Omental fat pad (tissue), 4 donors: ENCODE data around the gene ARHGAP24. TPM values are rescaled to one million over a fixed set of nuclear protein-coding genes. Genes with fewer than 3 reads are reported as not detected.
"Not testable (repeated sequence)": the region's sequence is repeated elsewhere in the genome, so short reads cannot be mapped to it uniquely, and the experiment has no call there.

Experiments used
- ATAC-seq: fragments of 150-250 bp; one replicate; pipeline ENCODE4 v1.9.1; 2016; ENCODE audit warnings: mild to moderate bottlenecking, moderate library complexity; ENCODE audit not compliant: low FRiP score
- DNase-seq: peaks from one replicate; pipeline ENCODE4 v3.0.0-alpha.2; 2019; ENCODE audit warnings: low spot score
- CTCF ChIP-seq, 3 donors: fragments of 450-650 bp; IDR thresholded peaks; one replicate each; pipeline ENCODE4 v1.5.1; 2016 to 2017; ENCODE audit warnings: antibody characterized with exemption in 3 of 3, mild to moderate bottlenecking in 3 of 3, moderate library complexity in 2 of 3
- total RNA-seq, 4 donors: library from RNA; depleted of rRNA; stranded (reverse); fragments of >200 nt; gene quantifications; one replicate each; pipeline ENCODE4 v1.1.0, GENCODE V29; 2016

ARHGAP24 gene
- total RNA-seq, 4 donors from 2014 or later, result 42.3 to 57.2 (median 52.8) TPM

- DNase-seq (no peak), ATAC-seq (no peak)
- no peak for TF ChIP-seq CTCF (IDR thresholded peaks at IDR 0.05)
Observed at GRCh38 chr4:85812776-85813175, 337.8 kb downstream of the ARHGAP24 start.

GRCh38 chr4:85815796-85816459 lies 341.0 kb downstream of the ARHGAP24 start:
- no peak for TF ChIP-seq CTCF (IDR thresholded peaks at IDR 0.05)
- no peak for ATAC-seq

GRCh38 chr4:85818700-85819099 lies 343.8 kb downstream of the ARHGAP24 start:
- ATAC-seq, result no peak
- no peak for TF ChIP-seq CTCF (IDR thresholded peaks at IDR 0.05)
- DNase-seq, result no peak

More at GRCh38 chr4:85815796-85816459, 341.0 kb downstream of the ARHGAP24 start:
- no peak for DNase-seq

GRCh38 chr4:85820101-85820500 lies 345.2 kb downstream of the ARHGAP24 start:
- not testable (repeated sequence) for ATAC-seq, DNase-seq

- ATAC-seq (no peak), DNase-seq (no peak)
- TF ChIP-seq CTCF (IDR thresholded peaks at IDR 0.05), result no peak
Observed at GRCh38 chr4:85821688-85822455, 346.9 kb downstream of the ARHGAP24 start.

- ATAC-seq (no peak), DNase-seq (no peak)
- TF ChIP-seq CTCF (IDR thresholded peaks at IDR 0.05), result no peak
Observed at GRCh38 chr4:85823295-85823694, 348.3 kb downstream of the ARHGAP24 start.

GRCh38 chr4:85824166-85824945 lies 349.4 kb downstream of the ARHGAP24 start:
- TF ChIP-seq CTCF (IDR thresholded peaks at IDR 0.05), result no peak
- no peak for ATAC-seq
- no peak for DNase-seq
